Measurements from ENCODE around the gene DDAH1. TPM values are rescaled to one million over a fixed set of nuclear protein-coding genes. Genes with fewer than 3 reads are reported as not detected.

The DDAH1 gene
- total RNA-seq, 1 experiment from 2014 or later, result 36.3 TPM

- no peak overlapping the region for H2AK5ac ChIP-seq (ENCODE audit: insufficient read length, low read length)
- no peak overlapping the region for H3K9ac ChIP-seq (ENCODE audit: extremely low read depth, insufficient read length, low read length)
- no peak overlapping the region for H4K91ac ChIP-seq (ENCODE audit: insufficient read length, low read depth, low read length)
- 0 out of 2 replicates have a peak, but pooled peaks cover 1% of the 10 kb centered on the region for H3K79me2 ChIP-seq (ENCODE audit: insufficient read depth, low read length)
- H3K27me3 Mint-ChIP-seq (ENCODE audit: low read depth), result no peaks in the 10 kb centered on the region
- no peak overlapping the region for H2BK15ac ChIP-seq (ENCODE audit: low read depth, low read length)
- no peak overlapping the region for H3K56ac ChIP-seq (ENCODE audit: insufficient read length, low read depth, low read length)
- no peak overlapping the region for H3K4me2 ChIP-seq (ENCODE audit: insufficient read depth, insufficient read length, low read length)
- no peak overlapping the region for H3K27ac Mint-ChIP-seq
- peaks cover 9 to 10% of the 10 kb centered on the region in 2 experiments for H3K4me1 Mint-ChIP-seq
- no peak overlapping the region for H2BK120ac ChIP-seq (ENCODE audit: low read depth, low read length, poor library complexity, severe bottlenecking)
- no peak for TF ChIP-seq CTCF (conservative IDR thresholded peaks at IDR 0.05)
- no peak overlapping the region for H2AFZ ChIP-seq (ENCODE audit: low read length)
- no peak overlapping the region for H3K4ac ChIP-seq (ENCODE audit: low read depth, low read length)
- H3K4me3 Mint-ChIP-seq, result no peak overlapping the region
- no peaks in the 10 kb centered on the region for H3K4me1 ChIP-seq (ENCODE audit: insufficient read depth, low read length)
- H4K20me1 ChIP-seq (ENCODE audit: control insufficient read depth, insufficient read depth, insufficient read length), result no peaks in the 10 kb centered on the region
- H3T11ph ChIP-seq (ENCODE audit: low read length), result no peak overlapping the region
- H3K14ac ChIP-seq (ENCODE audit: insufficient read depth, low read length), result no peak overlapping the region
- no peak overlapping the region for H4K8ac ChIP-seq (replicated peaks; ENCODE audit: insufficient read length, low read depth, low read length)
- no peak for DNase-seq
- peaks cover 0 to 5% (median 2%) of the 10 kb centered on the region in 3 experiments; a peak in 2 of 7 replicates for H3K36me3 Mint-ChIP-seq (ENCODE audit: insufficient read depth in 1 of 3, low read depth in 3 of 3)
- no peak overlapping the region for H2BK20ac ChIP-seq (ENCODE audit: low read depth, low read length, poor library complexity, severe bottlenecking)
- no peaks in the 10 kb centered on the region for H3K79me1 ChIP-seq (ENCODE audit: insufficient read depth, low read depth, low read length, poor library complexity, severe bottlenecking)
- no peak overlapping the region for H2BK5ac ChIP-seq (ENCODE audit: insufficient read length, low read length)
- H3K9me3 ChIP-seq (ENCODE audit: control insufficient read depth, low read depth, low read length), result no peaks in the 10 kb centered on the region
- H2BK12ac ChIP-seq (ENCODE audit: insufficient read length, low read depth, low read length), result no peak overlapping the region
- H3K27me3 ChIP-seq (ENCODE audit: insufficient read depth, low read length), result no peaks in the 10 kb centered on the region
- no peaks in the 10 kb centered on the region for H3K23me2 ChIP-seq (ENCODE audit: insufficient read length, low read depth, low read length, poor library complexity, severe bottlenecking)
- H4K5ac ChIP-seq (ENCODE audit: insufficient read length, low read depth, low read length), result no peak overlapping the region
- no peak overlapping the region for H3K23ac ChIP-seq (ENCODE audit: insufficient read length, low read depth, low read length)
- no CpG with 5 or more reads among the region's 2 CpGs for WGBS (ENCODE audit: extremely low coverage, insufficient read length, low lambda C conversion rate)
- no peak overlapping the region for H3K18ac ChIP-seq (ENCODE audit: insufficient read length, low read depth, low read length)
- H3K9me3 Mint-ChIP-seq, result peaks cover 0 to 7% of the 10 kb centered on the region in 2 experiments; a peak in 2 of 5 replicates
- H3K27ac ChIP-seq (ENCODE audit: insufficient read length, low read depth, low read length), result no peak overlapping the region
Observed at GRCh38 chr1:85428471-85429089, 36.4 kb downstream of the DDAH1 start.

All from H9 (cell line).